GM19099 (cell line): ENCODE data around the gene CDC73.

Experiments used
- POLR2A ChIP-seq: IDR thresholded peaks from 3 replicates; pipeline ENCODE4 v1.6.1; 2011; ENCODE audit warnings: low read depth; ENCODE audit not compliant: insufficient read length; ENCODE audit errors: extremely low read depth

Gene CDC73

GRCh38 chr1:193229136-193229535 is 107.3 kb downstream of the CDC73 start:
- TF ChIP-seq POLR2A = no peak

- TF ChIP-seq POLR2A = no peak
Measured at GRCh38 chr1:193234530-193234929, 112.7 kb downstream of the CDC73 start.

GRCh38 chr1:193237381-193237978 is 115.6 kb downstream of the CDC73 start:
- no peak for TF ChIP-seq POLR2A

GRCh38 chr1:193240609-193241008 is 118.8 kb downstream of the CDC73 start:
- no peak for TF ChIP-seq POLR2A

- TF ChIP-seq POLR2A = no peak
Measured at GRCh38 chr1:193241132-193241827, 119.4 kb downstream of the CDC73 start.

GRCh38 chr1:193242000-193242399 is 120.2 kb downstream of the CDC73 start:
- no peak for TF ChIP-seq POLR2A

GRCh38 chr1:193249187-193249586 is 127.4 kb downstream of the CDC73 start:
- no peak for TF ChIP-seq POLR2A

- no peak for TF ChIP-seq POLR2A
Measured at GRCh38 chr1:193251950-193252349, 130.1 kb downstream of the CDC73 start.

- no peak for TF ChIP-seq POLR2A
Measured at GRCh38 chr1:193256019-193256418, 134.2 kb downstream of the CDC73 start.

- TF ChIP-seq POLR2A = no peak
Measured at GRCh38 chr1:193259636-193260035, 137.8 kb downstream of the CDC73 start.

- no peak for TF ChIP-seq POLR2A
Measured at GRCh38 chr1:193260056-193260745, 138.4 kb downstream of the CDC73 start.

GRCh38 chr1:193260896-193261295 is 139.1 kb downstream of the CDC73 start:
- TF ChIP-seq POLR2A = no peak

- no peak for TF ChIP-seq POLR2A
Measured at GRCh38 chr1:193262661-193263060, 140.8 kb downstream of the CDC73 start.

GRCh38 chr1:193264313-193265065 is 142.7 kb downstream of the CDC73 start:
- no peak for TF ChIP-seq POLR2A

- TF ChIP-seq POLR2A = no peak
Measured at GRCh38 chr1:193265716-193266115, 143.9 kb downstream of the CDC73 start.
